Progenitor cell of endocrine pancreas (in vitro differentiated cells): ENCODE measurements around the gene FBXO15. TPM values are rescaled to one million over a fixed set of nuclear protein-coding genes. Genes with fewer than 3 reads are reported as not detected.
A peak's percentile ranks its signal among the peaks of the same experiment; 100 is the strongest.

Experiments
- DNase-seq: peaks from one replicate; pipeline ENCODE4 v3.0.0; 2021; ENCODE audit warnings: low spot score; ENCODE audit not compliant: unreplicated experiment
- H3K27ac Mint-ChIP-seq: 2 replicates; pipeline ENCODE4 v1.8.0; 2021; ENCODE audit warnings: mild to moderate bottlenecking, moderate library complexity, mixed read lengths
- H3K27me3 Mint-ChIP-seq: 2 replicates; pipeline ENCODE4 v1.8.0; 2021; ENCODE audit warnings: mixed read lengths
- H3K36me3 Mint-ChIP-seq: 2 replicates; pipeline ENCODE4 v1.8.0; 2022; ENCODE audit warnings: mixed read lengths; ENCODE audit not compliant: insufficient read depth
- H3K4me1 Mint-ChIP-seq: 2 replicates; pipeline ENCODE4 v1.8.0; 2021; ENCODE audit warnings: low read depth, mixed read lengths
- H3K4me3 Mint-ChIP-seq: 2 replicates; pipeline ENCODE4 v1.8.0; 2021; ENCODE audit warnings: low read depth, mild to moderate bottlenecking, moderate library complexity, mixed read lengths
- H3K9me3 Mint-ChIP-seq: 2 replicates; pipeline ENCODE4 v1.8.0; 2021; ENCODE audit warnings: low read depth, mixed read lengths
- CTCF ChIP-seq: fragments of 200-600 bp; sonication (generic); IDR thresholded peaks from one replicate; pipeline ENCODE4 v1.5.0; 2021; ENCODE audit warnings: antibody characterized with exemption, mild to moderate bottlenecking; ENCODE audit not compliant: unreplicated experiment
- total RNA-seq: library from RNA; stranded (reverse); gene quantifications from 2 replicates; pipeline ENCODE4 v1.2.1, GENCODE V29; 2021

FBXO15 gene
- total RNA-seq, 1 donor from 2014 or later, result 2.7 TPM

- Mint-ChIP-seq H3K4me1 (peaks cover 9% of the 10 kb centered on the region), H3K36me3 (peaks cover 6% of the 10 kb centered on the region), H3K27ac (no peak overlapping the region), H3K4me3 (no peak overlapping the region), H3K9me3 (no peaks in the 10 kb centered on the region), H3K27me3 (no peaks in the 10 kb centered on the region)
- DNase-seq, result no peak
- TF ChIP-seq CTCF, result no peak
These were observed 6.2 kb upstream of the FBXO15 start for GRCh38 chr18:74153793-74154192.

GRCh38 chr18:74153377-74153776 is 5.7 kb upstream of the FBXO15 start:
- DNase-seq, result no peak
- Mint-ChIP-seq H3K4me1 (peaks cover 12% of the 10 kb centered on the region), H3K36me3 (peaks cover 6% of the 10 kb centered on the region), H3K4me3 (no peak overlapping the region), H3K9me3 (no peaks in the 10 kb centered on the region), H3K27me3 (no peaks in the 10 kb centered on the region), H3K27ac (no peak overlapping the region)
- no peak for TF ChIP-seq CTCF

DNA sequence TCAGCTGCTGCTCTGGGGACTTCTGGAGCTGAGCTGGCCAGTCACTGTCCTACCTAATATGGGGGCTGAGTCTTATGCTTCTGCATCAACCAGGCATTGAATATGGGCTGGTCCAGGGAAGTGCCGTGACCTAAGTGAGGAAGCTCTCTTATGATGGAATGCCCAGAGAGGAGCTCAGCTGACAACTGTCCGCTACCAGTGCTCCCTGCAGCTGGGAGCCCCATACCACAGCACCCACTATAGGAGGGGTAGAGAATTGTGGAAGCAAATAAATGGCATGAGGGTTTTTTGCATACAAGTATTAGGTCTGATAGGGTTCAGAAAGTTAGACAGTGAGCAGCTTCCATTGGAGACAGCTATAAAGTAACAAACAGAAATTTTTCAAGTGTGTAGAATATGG is 5.2 kb upstream of the FBXO15 start:
- peaks cover 4% of the 10 kb centered on the region for H3K36me3 Mint-ChIP-seq
- H3K4me3 Mint-ChIP-seq, result no peak overlapping the region
- TF ChIP-seq CTCF, result no peak
- peaks cover 13% of the 10 kb centered on the region for H3K4me1 Mint-ChIP-seq
- H3K9me3 Mint-ChIP-seq, result no peaks in the 10 kb centered on the region
- H3K27ac Mint-ChIP-seq, result no peak overlapping the region
- no peaks in the 10 kb centered on the region for H3K27me3 Mint-ChIP-seq
- no peak for DNase-seq

GRCh38 chr18:74152270-74152669 is 4.6 kb upstream of the FBXO15 start:
- TF ChIP-seq CTCF, result no peak
- peaks cover 3% of the 10 kb centered on the region for H3K36me3 Mint-ChIP-seq
- H3K27ac Mint-ChIP-seq, result no peak overlapping the region
- no peak for DNase-seq
- peaks cover 13% of the 10 kb centered on the region for H3K4me1 Mint-ChIP-seq
- H3K4me3 Mint-ChIP-seq, result no peak overlapping the region
- H3K27me3 Mint-ChIP-seq, result no peaks in the 10 kb centered on the region
- H3K9me3 Mint-ChIP-seq, result no peaks in the 10 kb centered on the region

DNA sequence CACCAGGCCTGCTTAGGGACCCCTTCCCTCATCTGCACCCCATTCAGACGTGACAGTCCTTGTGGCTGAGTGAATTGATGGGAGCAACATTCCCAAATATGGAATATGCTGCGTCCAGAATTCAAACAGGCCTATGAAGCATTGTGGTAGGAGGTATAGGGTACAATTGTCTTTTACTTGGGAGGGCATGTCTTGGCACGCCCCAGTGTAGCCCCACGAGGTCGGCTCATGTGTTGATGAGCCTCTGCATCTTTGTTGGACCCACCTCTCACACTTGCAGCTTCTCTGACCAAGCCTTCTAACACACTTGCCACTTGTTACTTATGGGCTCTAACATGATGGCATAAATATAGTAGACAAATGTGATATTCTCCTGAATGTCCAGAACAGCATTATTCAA is 2.2 kb upstream of the FBXO15 start:
- Mint-ChIP-seq H3K4me3 (peak overlapping the region; percentile 95), H3K27me3 (peaks cover 2% of the 10 kb centered on the region), H3K27ac (no peak overlapping the region), H3K4me1 (peaks cover 18% of the 10 kb centered on the region), H3K36me3 (no peaks in the 10 kb centered on the region), H3K9me3 (no peaks in the 10 kb centered on the region)
- no peak for DNase-seq
- no peak for TF ChIP-seq CTCF
